Ascending aorta (tissue), 2 donors: ENCODE measurements around the gene PPP2CA. TPM values are rescaled to one million over a fixed set of nuclear protein-coding genes. Genes with fewer than 3 reads are reported as not detected.
"Not testable (repeated sequence)": the region's sequence is repeated elsewhere in the genome, so short reads cannot be mapped to it uniquely, and the experiment has no call there.

ENCODE experiments used
- DNase-seq, 2 donors: peaks; one replicate each; pipeline ENCODE4 v3.0.0-alpha.2; 2019; ENCODE audit warnings: low spot score in 2 of 2
- H3K27ac ChIP-seq, 2 donors: fragments of 200-600 bp; sonication (generic); one replicate each; pipeline ENCODE4 v1.5.1; 2016 to 2017; ENCODE audit warnings: mild to moderate bottlenecking in 1 of 2
- H3K27me3 ChIP-seq: fragments of 200-600 bp; sonication (generic); one replicate; pipeline ENCODE4 v1.5.1; 2017
- H3K36me3 ChIP-seq, 2 donors: fragments of 200-600 bp; sonication (generic); one replicate each; pipeline ENCODE4 v1.5.1; 2016
- H3K4me1 ChIP-seq, 2 donors: fragments of 200-600 bp; sonication (generic); one replicate each; pipeline ENCODE4 v1.5.1; 2016 to 2017; ENCODE audit warnings: mild to moderate bottlenecking in 1 of 2
- H3K4me3 ChIP-seq, 2 donors: fragments of 200-600 bp; sonication (generic); one replicate each; pipeline ENCODE4 v1.5.1; 2016 to 2017; ENCODE audit warnings: mild to moderate bottlenecking in 1 of 2
- H3K9me3 ChIP-seq, 2 donors: fragments of 200-600 bp; sonication (generic); one replicate each; pipeline ENCODE4 v1.5.1; 2016
- intact Hi-C: fragments of 100-400 bp; cut with DNase I; formaldehyde crosslinking; loops from one replicate; pipeline ENCODE4 v1.15.1; 2023
- total RNA-seq: library from RNA; depleted of rRNA; stranded (reverse); fragments of >200 nt; gene quantifications from one replicate; pipeline ENCODE4 v1.1.0, GENCODE V29; 2016
- TF ChIP-seq, protein P1 (sequence below), 3 experiments: fragments of 200-600 bp in 2 of 3; fragments of 450-650 bp in 1 of 3; sonication (generic) in 2 of 3; IDR thresholded peaks; one replicate each; pipeline ENCODE4 v1.5.1; 2016 to 2019; ENCODE audit warnings: antibody characterized with exemption in 3 of 3, mild to moderate bottlenecking in 1 of 3, moderate library complexity in 1 of 3

The PPP2CA gene
- total RNA-seq, 1 donor from 2014 or later: 26.2 TPM

DNA sequence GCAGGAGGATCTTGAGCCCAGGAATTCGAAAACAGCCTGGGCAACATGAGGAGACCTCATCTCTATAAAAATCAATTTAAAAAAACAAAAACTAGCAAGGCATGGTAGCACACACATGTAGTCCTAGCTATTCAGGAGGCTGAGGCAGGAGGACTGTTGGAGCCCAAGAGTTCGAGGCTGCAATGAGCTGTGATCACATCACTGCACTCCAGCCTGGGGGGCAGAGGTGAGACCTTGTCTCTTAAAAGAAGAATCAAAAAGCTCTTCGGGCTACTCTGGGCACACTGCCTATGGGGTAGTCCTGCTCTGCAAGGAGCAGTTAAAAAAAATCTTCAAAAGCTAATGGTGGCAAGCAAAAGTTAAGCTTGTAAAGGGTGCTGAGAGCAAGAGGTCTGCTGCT lies 72.6 kb downstream of the PPP2CA start:
- no peaks in the 10 kb centered on the region for H3K27me3 ChIP-seq
- no peaks in the 10 kb centered on the region for H3K4me1 ChIP-seq
- peaks cover 69 to 82% of the 10 kb centered on the region in 2 donors for H3K36me3 ChIP-seq
- no peak overlapping the region for H3K4me3 ChIP-seq
- TF ChIP-seq, protein P1, sequence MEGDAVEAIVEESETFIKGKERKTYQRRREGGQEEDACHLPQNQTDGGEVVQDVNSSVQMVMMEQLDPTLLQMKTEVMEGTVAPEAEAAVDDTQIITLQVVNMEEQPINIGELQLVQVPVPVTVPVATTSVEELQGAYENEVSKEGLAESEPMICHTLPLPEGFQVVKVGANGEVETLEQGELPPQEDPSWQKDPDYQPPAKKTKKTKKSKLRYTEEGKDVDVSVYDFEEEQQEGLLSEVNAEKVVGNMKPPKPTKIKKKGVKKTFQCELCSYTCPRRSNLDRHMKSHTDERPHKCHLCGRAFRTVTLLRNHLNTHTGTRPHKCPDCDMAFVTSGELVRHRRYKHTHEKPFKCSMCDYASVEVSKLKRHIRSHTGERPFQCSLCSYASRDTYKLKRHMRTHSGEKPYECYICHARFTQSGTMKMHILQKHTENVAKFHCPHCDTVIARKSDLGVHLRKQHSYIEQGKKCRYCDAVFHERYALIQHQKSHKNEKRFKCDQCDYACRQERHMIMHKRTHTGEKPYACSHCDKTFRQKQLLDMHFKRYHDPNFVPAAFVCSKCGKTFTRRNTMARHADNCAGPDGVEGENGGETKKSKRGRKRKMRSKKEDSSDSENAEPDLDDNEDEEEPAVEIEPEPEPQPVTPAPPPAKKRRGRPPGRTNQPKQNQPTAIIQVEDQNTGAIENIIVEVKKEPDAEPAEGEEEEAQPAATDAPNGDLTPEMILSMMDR (IDR thresholded peaks at IDR 0.05): no peak
- intact Hi-C loops: no loop called here
- no peak for DNase-seq
- no peaks in the 10 kb centered on the region for H3K9me3 ChIP-seq
- H3K27ac ChIP-seq: no peak overlapping the region

DNA sequence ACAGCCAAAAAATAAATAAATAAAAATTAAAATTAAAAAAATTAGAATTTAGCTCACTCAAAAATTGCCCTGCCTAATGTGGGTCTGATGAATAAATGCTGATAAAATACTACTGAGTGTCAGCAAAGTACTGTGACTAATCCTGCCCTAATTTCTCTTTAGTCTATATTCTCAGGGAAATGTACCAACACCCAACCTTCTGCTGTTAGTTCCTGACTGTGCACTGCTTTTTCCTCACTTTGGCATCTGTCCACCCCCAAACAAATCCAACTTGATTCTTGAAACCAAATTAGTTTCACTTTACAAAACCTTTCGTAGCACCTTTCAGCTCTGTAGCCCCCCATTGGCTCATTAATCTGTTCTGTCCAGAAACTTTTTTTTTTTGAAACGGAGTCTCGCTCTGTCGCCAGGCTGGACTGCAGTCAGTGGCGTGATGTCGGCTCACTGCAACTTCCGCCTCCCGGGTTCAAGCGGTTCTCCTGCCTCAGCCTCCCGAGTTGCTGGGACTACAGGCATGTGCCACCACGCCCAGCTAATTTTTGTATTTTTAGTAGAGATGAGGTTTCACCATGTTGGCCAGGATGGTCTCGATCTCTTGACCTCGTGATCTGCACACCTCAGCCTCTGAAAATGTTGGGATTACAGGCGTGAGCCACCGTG lies 73.6 kb downstream of the PPP2CA start:
- H3K4me3 ChIP-seq, H3K27ac ChIP-seq, H3K9me3 ChIP-seq, intact Hi-C loops, H3K4me1 ChIP-seq, H3K27me3 ChIP-seq, DNase-seq: not testable (repeated sequence)
- peaks cover 63 to 80% of the 10 kb centered on the region in 2 donors for H3K36me3 ChIP-seq

DNA sequence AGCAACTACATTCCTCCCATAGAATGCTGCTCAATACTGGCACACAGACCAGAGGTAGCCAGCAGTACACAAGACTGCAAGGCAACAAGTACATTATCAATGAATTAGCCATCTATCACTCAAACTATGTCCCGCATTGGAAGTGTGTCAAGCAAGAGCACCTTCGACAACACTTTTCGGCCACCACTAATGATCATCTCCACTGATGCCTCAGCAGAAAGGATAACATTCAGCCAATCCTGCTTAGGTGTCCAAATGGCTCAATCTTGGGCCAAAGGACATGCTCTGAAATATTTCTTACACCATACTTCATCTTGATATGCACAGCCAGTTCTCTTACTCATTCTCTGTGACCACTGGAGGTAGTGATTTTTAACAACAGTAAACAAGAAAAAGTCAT lies 74.2 kb downstream of the PPP2CA start:
- no peaks in the 10 kb centered on the region for H3K4me1 ChIP-seq
- intact Hi-C loops: no loop called here
- H3K36me3 ChIP-seq: peaks cover 66 to 83% of the 10 kb centered on the region in 2 donors
- no peaks in the 10 kb centered on the region for H3K9me3 ChIP-seq
- H3K27ac ChIP-seq: no peak overlapping the region
- H3K4me3 ChIP-seq: no peak overlapping the region
- no peaks in the 10 kb centered on the region for H3K27me3 ChIP-seq
- TF ChIP-seq, protein P1 (IDR thresholded peaks at IDR 0.05): no peak
- no peak for DNase-seq

DNA sequence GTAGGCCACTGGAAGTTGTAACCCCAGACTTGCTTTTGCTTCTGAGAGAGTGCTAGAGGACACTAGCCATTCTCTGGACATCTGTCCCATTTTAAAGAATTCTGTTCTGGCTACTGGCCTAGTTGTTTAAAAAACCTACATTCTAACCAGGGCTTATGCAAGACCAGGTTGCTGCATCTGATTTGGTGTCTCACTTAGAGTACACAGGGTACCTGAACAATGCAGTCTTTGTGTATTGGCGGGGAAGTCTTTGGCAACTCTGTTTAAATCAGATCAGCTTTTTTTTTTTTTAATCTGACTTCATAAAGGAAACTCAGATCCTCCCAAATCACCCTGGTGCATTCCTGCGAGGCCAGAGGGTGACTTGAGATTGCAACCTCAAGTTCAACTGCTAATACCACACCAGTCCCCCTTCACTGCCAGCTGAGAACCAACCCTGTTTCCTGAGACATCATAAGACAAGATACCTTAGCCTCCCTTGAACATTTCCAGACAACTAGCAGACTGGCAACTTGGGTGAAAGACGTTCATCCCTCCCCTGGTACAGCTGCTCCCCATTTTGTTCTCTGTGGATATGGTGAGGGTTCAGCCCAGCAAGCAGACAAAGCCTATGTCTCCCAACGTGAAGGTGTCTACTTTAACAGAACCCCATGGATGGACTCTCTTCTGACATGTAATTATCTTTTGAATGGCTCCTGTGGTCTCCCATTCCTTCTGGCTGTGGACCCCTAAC lies 76.1 kb downstream of the PPP2CA start:
- intact Hi-C loops: no loop called here
- Histone ChIP-seq H3K4me1 (no peaks in the 10 kb centered on the region), H3K9me3 (no peaks in the 10 kb centered on the region), H3K27me3 (no peaks in the 10 kb centered on the region), H3K4me3 (no peak overlapping the region), H3K36me3 (peaks cover 57 to 86% of the 10 kb centered on the region in 2 donors), H3K27ac (no peak overlapping the region)
- TF ChIP-seq, protein P1 (IDR thresholded peaks at IDR 0.05): no peak
- no peak for DNase-seq

DNA sequence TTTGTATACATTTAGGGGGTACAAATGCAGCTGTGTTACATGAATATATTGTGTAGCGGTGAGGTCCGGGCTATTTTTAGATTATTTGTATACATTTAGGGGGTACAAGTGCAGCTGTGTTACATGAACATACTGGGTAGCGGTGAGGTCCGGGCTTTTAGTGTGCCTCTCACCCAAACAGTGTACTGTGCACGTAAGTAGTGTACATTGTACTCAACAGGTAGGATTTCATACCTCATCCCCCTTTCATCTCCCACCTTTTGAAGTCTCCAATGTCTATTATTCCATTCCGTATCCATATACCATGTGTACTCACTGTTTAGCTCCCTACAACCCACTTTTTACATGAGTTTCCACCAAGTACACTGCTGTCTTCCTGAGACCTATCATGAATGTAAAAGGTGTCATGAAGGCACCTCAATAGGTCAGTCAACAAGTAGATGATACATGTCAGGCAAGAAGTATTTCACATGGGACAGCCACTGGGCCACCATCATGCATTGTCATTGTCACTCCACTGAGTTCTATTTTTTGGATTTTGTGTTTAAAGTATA lies 76.8 kb downstream of the PPP2CA start:
- intact Hi-C loops: no loop called here
- TF ChIP-seq, protein P1 (IDR thresholded peaks at IDR 0.05): no peak
- H3K4me3 ChIP-seq: no peak overlapping the region
- H3K9me3 ChIP-seq: no peaks in the 10 kb centered on the region
- no peaks in the 10 kb centered on the region for H3K27me3 ChIP-seq
- no peak for DNase-seq
- peaks cover 59 to 91% of the 10 kb centered on the region in 2 donors for H3K36me3 ChIP-seq
- H3K27ac ChIP-seq: no peak overlapping the region
- H3K4me1 ChIP-seq: no peaks in the 10 kb centered on the region

DNA sequence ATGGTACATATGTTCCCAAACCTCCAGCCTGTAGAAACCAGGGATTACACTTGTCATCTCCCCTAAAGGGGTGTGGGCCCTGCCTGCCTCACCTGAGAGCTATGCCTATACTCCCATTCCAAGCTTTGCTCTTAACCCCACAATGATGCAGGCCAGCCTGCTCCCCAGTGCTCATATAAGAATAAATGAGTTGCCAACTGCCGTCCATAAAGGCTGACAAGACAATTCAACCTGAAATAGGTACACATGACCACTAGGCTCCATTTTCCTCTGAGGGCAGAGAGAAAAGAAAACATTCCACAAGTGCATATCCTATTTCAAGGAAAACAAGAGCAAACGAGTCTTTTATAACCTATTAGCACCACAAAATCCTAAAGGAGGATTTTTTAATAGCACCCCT lies 77.6 kb downstream of the PPP2CA start:
- intact Hi-C loops: no loop called here
- Histone ChIP-seq H3K27ac (no peak overlapping the region), H3K4me1 (no peaks in the 10 kb centered on the region), H3K9me3 (no peaks in the 10 kb centered on the region), H3K36me3 (peaks cover 60 to 90% of the 10 kb centered on the region in 2 donors), H3K27me3 (no peaks in the 10 kb centered on the region), H3K4me3 (no peak overlapping the region)
- TF ChIP-seq, protein P1 (IDR thresholded peaks at IDR 0.05): no peak
- no peak for DNase-seq
